Measurements from ENCODE around the gene GPRASP2.

GRCh38 chrX:102711872-102712215, 404 bp upstream of the GPRASP2 start:
- TF ChIP-seq CTCF (IDR thresholded peaks at IDR 0.05; ENCODE audit: borderline replicate concordance, extremely low read depth, low read length, poor library complexity, severe bottlenecking) = no peak
- TF ChIP-seq EZH2 (IDR thresholded peaks at IDR 0.05; ENCODE audit: borderline replicate concordance, low read depth, low read length, severe bottlenecking) = no peak
